Fibroblast of peridontal ligament (primary cell): ENCODE results near the gene IFTAP.

ENCODE experiments used
- DNase-seq: peaks from one replicate; pipeline ENCODE4 v3.0.0-alpha.2; 2010; ENCODE audit errors: extremely low read depth

IFTAP gene

GRCh38 chr11:36598051-36598450 lies 3.7 kb downstream of the IFTAP start, which contains the start of gene RAG2:
Gene RAG2, minus strand, starts transcription at chr11:36598236. Its CDS starts 4,068 bp downstream, at chr11:36594168.
- DNase-seq, result no peak

- DNase-seq, result no peak
Measured at GRCh38 chr11:36600180-36600579, 5.9 kb downstream of the IFTAP start.

DNA sequence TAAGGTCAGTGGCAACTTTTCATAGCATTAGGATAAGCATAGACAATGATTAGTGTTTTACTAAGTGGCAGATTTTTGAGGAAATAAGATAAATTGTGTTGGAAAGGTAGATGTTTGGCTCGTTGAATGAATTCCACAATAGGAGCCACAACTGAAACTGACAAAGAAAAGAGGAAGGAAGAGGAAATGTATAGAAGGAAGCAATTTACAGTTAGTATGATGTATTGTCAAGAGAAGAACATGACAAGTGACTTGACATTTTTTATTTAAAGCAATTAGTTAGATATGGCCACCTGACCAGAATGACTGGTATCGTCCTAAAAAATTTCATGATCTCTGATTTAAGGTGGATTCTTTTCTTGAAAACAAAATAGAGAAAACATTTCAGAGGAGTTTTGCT lies 6.9 kb downstream of the IFTAP start:
- DNase-seq, result no peak

DNA sequence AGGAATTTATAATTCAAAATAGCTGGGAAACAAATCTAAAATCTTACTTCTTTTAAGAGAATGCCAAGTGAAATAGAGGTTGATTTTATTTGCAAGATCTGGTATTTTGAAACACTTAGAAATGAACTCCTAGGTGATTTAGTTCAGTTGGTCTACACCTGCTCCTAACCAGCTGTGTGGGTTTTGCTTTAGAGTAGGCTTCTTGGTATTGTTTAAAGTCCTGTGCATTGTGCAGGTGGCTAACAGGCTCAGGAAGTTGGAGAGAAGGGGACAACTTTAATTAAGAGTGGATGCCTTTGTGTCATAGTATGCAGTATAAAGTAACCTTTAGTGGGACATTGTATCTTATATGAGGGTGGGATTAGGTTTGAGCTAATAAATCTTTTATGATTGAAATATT lies 7.8 kb downstream of the IFTAP start:
- DNase-seq, result no peak

DNA sequence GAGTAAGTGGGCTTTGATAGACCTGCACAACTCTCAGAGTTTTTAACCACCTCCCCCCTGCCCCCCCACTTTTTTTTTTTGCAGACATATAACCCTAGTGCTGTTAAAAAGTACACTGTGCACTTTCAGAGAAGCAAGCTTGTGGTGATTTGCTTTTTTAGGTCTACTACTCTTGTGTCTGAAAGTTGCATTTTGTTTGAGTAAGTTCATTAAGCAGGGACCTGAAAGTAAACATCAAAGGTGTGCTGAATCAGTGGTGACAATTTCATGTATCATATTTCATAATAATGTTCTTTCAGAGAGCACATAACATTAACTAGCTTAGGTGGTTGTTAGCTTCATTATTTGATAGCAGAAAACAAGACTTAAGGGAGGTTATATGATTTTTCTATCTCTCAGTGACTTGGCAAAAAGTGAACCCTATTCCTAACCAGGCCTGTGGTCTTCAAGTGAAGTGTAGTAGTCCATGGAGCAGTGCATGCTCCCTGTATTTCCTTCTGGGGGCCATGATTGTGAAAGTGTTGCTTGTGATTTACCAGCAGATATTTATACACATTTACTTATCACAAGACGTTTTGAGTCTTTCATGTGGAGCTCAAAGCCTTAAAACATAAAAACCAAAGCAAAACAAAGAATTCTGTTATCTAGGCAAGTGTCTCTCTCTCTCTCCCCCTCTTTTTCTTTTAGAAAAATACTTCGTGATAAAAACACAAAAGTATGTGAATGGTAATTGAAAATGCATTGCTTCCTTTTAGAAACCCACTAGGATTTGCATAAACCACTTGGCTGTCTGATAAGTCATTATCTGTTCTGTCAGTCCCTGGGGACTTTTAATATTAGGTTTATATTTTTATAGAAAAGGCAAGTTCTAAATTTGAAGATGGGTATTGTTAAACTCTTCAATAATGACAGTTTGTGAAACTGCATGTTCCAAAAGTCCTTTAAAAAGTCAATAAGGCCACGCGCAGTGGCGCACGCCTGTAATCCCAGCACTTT lies 11.2 kb downstream of the IFTAP start:
- no peak for DNase-seq

GRCh38 chr11:36608491-36609199 lies 14.3 kb downstream of the IFTAP start:
- no peak for DNase-seq

- DNase-seq, result no peak
Measured at GRCh38 chr11:36609383-36609782, 15.1 kb downstream of the IFTAP start.

DNA sequence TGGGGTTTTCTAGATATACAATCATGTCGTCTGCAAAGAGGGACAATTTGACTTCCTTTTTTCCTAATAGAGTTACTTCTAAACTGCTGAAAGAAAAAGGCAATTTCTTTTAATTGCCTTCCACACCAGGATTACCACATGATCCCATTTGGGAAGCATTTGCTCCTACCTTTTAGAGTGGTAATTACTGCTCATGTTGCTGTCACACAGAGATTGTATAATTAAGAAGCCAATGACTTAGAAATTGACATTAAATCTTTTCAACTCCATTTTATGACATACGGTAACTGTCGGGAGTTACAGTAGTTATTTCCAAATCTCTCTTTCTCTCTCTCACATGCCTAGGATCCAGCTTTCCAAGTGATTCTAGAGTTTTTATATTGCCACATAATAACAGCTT lies 21.5 kb downstream of the IFTAP start:
- no peak for DNase-seq

DNA sequence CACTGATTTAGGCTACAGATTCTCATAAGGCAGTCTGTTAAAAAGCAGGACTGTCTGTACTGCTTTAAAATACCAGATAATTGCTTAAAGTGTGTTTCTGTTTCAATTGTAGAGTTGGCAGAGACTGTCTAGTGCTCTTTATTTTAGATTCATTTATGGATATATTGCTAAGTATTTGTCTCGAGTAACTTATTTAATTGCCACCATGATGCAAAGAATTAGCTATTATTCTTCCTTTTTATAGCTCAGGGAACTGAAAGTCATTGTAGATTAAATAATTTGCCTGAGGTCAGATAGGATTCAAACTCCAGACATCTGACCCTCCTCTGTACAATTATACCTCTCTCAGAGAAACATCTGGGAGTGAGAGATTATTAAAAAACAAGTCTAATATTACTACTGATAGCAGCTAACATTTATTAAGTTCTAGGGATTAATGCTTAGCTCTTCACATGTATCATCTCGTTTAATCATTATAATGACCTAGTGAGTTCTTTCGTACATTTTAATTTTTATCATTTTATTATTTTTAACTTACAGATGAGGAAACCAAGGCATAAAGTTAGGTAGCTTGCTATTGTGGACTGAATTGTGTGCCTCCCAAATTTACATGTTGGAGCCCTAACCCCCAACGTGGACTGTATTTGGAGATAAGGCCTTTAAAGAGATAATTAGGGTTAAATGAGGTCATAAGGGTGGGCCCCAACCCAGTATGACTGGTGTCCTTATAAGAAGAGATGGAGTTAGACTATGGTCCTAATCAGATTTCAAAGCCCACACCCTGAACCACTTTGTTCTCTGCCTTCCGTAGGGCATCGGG lies 23.5 kb downstream of the IFTAP start:
- no peak for DNase-seq

DNA sequence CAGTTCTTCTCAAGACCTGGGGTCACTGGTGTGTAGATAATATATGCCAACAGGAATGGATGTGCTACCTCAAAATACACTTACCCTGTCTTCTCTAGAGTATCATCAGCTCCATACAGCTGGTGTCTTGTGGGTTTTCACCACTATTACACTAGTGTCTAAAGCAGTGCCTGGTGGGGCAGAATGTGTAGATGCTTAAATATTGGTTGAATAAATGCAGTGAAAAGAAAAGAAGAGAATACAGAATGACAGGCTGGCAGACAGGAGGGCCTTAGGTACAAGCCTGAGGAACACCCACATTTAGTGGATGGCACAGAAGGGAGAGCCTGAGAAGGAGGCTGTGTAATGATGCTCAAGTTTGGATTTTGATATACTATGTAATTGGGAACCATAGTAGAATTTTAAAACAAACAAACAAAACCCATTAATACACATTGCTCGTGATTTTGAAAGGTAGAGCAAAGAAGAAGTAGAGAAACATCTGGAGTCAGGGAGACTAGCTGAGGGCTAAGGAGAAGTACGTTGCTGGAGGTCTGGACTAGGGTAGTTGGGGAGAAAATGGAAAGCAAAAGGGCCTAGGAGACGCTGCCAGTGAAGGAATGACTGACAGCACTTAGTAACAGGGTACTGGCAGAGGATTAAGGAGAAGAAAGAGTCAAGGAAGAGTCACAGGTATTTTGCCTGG lies 24.2 kb downstream of the IFTAP start:
- no peak for DNase-seq

- no peak for DNase-seq
Measured at GRCh38 chr11:36619502-36619901, 25.2 kb downstream of the IFTAP start.

GRCh38 chr11:36620246-36620645 lies 25.9 kb downstream of the IFTAP start:
- DNase-seq, result no peak

DNA sequence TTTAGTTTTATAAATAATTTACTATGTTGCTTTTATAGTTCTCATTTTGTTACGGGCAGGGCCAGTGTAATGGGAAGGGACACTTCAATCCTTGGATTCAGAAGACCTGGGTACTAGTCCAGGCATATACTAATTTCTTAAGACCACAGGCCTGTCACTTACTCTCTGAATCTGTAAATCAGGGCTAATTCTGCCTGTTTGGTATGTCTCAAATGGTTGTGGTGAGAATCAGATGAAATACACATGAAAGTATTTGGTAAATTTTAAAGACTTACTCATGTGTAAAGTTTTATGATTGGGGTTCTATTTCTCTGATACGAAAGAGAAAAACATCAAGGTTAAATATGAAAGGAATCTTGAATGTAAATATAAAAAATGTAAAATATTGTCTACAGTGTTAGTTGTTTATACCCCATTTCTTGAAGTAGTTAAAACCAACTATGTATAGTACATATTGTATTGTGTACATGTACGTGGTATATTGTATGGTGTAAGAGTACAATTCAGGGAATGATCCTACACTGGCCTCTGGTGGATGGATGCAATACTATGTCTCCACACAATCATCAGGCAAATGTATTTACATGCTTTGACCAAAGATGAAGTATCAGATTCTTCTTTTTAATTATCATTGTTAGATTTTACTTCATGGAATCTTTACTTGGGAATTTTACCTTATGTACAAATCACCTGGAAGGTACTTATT lies 28.3 kb downstream of the IFTAP start:
- DNase-seq, result peak; percentile 50

- DNase-seq, result no peak
Measured at GRCh38 chr11:36623494-36623893, 29.2 kb downstream of the IFTAP start.

- no peak for DNase-seq
Measured at GRCh38 chr11:36627006-36627405, 32.7 kb downstream of the IFTAP start.

DNA sequence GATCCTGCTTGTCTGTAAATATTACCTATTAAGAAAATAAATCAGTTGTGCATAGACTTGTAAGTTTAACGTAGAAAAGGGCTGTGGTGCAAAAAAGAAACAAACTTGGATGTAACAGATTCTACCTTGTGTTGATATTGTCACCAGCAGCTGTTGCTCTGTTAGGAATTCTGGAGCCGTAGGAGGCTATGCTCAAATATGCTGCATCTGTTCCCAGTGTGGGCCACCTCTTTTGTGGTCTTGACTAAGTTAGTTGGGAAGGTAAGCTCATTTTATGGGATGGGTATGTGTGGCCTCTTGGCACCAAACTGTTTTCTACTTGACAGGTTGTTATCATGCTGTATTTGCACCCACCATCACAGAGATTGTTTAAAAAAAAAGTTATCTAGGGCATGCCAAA lies 33.2 kb downstream of the IFTAP start:
- DNase-seq, result no peak

DNA sequence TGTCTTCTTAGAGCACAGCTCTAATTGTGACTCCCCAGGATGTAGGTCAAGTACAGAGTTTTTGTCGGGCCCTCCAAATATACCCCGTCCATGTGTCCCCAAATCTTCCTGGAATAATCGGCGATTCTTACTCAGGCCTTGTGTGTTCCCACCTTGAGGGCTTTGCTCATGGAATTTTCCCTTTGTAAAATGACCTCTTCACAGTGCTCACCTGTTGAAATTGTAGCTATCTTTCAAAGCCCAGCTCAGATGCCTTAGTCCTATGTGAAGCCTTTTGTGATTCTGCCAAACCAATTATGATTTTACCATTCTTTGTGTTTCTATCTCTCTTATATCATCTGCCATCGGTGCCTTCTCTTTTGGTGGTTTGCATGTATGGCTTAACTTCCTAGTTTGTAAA lies 33.8 kb downstream of the IFTAP start:
- DNase-seq, result no peak

- DNase-seq, result no peak
Measured at GRCh38 chr11:36628765-36629244, 34.5 kb downstream of the IFTAP start.

- DNase-seq, result no peak
Measured at GRCh38 chr11:36631774-36632173, 37.5 kb downstream of the IFTAP start.

GRCh38 chr11:36635066-36635862 lies 41.0 kb downstream of the IFTAP start:
- no peak for DNase-seq
